HG03469 (cell line): ENCODE results near the gene LAMB1.
"Not testable (repeated sequence)": the region's sequence is repeated elsewhere in the genome, so short reads cannot be mapped to it uniquely, and the experiment has no call there.

Source experiments
- ATAC-seq: cut with Tn5 transposase; IDR thresholded peaks from one replicate; pipeline ENCODE4 v1.9.1; 2021; ENCODE audit warnings: mild to moderate bottlenecking, moderate library complexity, moderate number of reproducible peaks; ENCODE audit not compliant: unreplicated experiment

Gene LAMB1

DNA sequence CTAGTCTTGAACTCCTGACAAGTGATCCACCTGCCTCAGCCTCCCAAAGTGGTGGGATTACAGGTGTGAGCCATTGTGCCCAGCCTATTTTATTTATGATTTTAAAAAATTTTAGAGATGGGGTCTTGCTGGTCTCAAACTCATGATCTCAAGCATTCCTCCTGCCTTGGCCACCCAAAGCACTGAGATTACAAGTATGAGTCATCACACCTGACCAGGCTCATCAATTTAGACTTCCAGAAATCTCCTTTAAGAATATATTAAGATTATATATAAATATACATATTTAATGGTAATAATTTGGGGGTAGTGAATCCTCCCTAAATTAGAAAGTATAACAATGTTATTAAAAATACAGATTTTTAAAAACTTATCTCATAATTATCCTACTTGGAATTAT is 29.1 kb downstream of the LAMB1 start:
- ATAC-seq, result no peak

DNA sequence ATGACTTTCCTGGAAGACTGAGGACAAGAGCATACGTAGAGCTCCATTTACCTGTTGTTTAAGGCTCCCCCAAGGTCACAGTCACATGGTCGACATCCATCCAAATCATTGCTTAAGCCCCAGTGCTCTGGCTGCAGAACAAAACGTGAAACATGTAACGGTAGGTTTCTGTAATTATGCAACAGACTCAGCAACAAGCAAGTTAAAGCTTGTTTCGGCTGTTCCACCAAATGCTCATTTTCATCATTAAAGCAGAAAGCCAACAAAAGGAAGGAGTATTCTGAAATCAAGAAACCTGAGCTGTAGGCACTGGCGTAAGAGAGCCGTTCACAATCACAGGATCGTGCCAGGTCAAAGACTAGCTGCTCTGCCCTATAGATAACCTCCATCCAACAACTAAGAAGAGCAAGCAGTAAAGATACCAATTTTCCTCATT is 30.0 kb downstream of the LAMB1 start:
- ATAC-seq, result no peak

DNA sequence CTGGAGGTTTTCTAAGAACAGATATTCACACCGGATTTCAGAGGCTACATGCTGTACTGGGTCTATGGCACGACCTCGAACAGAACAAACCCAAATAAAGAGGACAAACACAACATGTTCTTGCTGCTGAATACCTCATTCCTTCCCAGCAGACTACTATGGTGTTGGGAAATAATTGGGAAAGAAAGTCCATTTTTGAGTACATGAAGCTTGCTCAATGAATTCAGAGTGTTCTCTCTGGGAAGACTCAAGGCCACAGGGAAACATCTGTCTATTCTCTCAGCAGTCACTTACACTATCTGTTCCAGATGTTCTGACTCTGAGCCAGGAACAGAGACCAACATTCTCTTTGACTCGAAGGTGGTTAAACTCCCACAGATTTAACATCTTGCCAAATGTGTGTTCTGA is 30.9 kb downstream of the LAMB1 start:
- no peak for ATAC-seq

DNA sequence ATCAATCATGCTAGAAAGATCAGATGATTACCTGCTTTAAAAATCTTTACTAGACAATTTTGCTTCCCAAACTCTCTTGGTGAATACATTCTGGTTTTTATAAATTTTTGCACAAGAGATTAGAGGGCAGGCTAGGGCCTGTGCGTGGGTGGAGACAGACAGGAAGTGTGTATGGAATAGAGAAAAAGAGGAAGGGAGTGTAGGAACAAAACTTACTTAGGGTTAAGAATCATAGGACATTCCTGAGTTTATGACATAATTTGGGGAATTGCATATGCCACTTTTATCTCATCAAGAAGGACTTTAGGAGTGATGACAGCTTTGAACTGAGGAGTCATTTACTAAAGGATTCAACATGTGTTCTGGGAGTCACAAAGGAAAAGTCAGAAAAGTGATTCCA is 31.3 kb downstream of the LAMB1 start:
- ATAC-seq, result no peak

DNA sequence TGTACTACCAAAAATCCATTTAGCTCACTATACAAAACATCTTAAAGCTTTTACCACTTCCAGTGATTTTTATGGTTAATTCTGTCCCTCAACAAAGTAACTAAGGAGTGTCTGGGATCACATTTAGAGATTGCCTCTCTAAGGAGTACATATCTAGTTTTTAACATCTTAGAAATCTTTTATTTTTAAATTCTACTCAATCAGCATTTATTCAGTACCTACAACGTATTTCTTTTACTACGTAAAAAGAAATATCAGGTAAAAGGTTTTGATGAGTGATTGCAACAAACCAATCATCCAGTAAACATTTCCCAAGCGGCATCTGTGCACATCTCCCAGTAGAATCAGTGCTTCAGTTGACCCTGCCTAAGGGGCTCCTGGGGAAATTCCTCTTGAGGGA is 31.9 kb downstream of the LAMB1 start:
- no peak for ATAC-seq

DNA sequence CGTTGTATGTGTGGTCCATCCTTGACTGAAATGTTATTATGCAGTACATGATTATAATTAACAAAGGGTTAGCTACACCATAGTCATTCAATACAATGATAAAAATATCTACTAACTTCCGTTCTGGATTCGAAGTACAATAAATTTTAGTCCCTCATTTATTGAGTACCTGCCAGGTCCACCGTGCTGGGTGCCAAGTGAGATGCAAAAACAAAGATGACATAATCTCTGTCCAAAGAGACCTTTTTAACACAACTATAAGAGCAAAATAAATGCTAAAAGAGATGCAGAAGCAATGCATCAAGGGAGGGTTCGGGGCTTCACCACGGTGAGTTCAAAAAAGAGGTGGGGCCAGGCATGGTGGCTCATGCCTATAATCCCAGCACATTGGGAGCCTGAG is 33.1 kb downstream of the LAMB1 start:
- ATAC-seq, result no peak

DNA sequence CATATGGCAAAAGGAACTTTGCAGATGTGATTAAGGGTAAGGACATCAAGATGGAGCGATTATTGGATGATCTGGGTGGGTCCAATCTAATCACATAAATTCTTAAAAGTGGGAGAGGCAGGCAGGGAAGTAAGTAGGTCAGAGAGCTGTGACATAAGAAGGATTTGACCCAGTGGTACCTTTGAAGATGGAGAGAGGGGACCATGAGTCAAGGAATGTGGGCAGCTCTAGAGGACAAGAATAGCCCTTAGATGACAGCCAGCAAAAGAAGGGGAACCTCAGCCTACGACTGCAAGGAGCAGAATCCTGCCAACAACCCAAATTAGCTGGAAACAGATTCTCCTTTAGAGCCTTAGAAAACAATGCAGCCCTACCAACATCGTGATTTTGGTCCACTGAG is 34.5 kb downstream of the LAMB1 start:
- no peak for ATAC-seq

DNA sequence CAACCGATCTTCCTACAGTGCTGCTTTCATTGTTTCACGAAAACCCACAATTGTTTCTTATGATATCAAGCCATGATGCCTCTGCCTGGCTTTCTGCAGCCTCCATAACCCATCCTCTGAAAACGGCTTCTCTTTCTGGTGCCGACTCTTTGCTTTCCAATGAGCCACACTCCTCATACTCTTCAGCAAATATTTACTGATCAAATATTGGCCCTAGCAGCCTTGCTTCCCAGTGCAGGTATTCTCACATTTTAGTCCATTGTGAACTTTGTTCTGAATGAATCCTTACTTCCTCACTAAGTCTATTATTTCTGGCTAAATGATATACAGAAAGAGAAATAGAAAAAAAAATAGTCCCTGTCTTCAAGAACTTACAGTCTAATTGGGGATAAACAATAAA is 35.5 kb downstream of the LAMB1 start:
- ATAC-seq, result no peak

DNA sequence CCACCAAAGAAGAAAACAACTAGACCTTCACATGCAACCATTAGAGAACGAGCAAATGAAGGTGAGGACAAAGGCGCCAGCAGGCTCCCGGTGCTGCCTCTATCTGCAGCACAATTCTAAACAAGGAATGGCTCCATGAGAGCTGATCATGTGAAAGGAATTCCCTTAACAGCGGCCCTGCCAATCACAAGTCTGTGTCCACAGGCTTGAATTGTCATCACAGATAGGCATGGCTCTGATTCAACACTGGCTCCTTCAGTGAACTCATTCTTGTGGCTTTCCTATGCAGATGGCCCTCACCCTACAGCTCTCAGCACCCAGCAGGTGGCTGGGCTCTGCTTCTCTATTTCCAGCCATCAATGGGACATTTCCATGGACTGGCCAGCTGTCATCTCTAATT is 36.2 kb downstream of the LAMB1 start:
- ATAC-seq, result no peak

DNA sequence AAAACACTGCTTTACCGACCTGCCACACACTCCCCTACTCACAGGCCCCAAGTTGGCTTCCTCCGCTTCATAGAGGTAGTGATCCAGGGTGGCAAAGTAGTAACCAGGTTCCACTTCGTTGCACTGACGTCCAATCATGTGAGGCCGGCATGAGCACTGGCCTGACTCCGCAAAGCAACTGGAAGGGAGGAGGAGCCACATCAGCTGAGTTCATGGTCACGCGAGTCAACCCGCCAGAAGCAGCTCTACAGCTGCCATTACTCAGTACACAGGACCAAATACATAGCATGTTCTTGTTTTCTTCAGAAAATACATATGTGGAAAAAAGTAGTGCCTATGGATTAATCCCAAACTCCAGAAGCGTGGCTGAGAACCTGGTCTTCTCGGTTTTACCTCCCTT is 38.5 kb downstream of the LAMB1 start:
- ATAC-seq, result no peak

DNA sequence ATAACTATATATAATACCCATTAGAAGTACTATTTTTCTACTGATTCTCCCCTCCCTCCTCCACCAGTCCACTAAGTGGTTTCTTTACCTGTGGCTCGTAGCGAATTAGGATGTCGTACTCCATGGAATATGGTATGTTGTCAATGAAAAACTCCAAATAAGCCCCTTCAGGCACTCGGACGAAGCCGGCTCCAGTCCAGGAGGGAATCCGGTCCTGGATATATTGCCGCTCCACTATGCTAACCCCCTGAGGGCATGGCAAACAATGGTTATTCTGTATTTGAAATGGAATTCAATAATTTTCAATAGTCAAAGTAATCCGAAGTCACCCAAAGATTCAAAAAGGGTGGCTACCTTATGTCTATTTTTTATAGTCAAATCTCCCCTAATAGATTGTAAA is 40.1 kb downstream of the LAMB1 start:
- ATAC-seq, result no peak

DNA sequence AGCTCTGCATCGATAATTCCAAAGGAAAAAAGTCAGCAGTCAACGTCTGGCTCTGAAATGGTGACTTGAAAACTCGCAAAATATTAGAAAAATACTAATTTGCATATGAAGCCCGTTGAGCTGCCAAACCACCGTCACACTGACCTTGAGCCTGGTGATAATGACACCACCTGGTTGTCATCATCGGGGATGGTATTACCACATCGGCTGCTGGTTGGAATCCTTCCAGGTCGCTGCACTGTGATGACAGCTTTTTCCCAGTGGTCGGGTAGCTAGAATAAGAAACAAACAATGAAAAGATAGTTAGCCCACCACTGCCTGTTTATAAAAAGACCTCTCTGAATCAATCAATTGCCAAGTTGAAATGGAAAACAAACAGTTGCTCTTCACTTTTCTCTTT is 41.6 kb downstream of the LAMB1 start:
- ATAC-seq, result no peak

DNA sequence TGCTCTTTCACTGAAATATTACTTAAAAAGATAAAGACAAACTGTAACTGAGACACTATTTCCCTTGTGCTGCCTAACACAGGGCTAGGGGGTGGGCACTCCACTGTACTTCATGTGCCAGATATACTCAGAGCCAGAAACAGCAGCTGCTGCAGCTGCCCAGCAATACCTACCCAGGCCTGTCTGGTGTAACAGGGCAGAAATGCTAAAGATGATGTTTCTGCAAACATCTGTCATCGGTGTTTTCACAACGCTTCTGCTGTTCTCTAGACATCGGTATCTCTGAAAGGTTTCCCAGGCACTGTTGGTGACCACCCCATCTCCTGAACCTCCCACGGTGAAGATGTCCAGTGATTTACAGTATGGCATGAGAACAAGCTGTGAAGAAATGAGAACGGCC is 42.7 kb downstream of the LAMB1 start:
- no peak for ATAC-seq

DNA sequence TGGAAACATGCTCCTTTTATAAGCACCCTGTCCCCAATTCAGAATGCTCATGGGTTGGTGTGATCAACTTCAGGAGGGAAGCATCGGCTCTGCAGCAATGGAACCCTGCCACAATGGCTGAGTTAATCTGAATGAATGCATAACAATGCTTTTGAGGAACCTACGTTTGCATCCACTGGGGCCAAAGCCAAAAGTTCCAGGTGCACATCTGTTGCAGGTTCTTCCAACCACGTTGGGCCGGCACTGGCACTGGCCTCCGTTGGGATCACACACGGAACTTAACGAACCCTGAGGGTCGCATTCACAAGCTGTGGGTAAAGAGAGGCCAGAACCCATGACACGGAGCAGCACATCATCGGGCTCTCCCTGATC is 43.4 kb downstream of the LAMB1 start:
- no peak for ATAC-seq

DNA sequence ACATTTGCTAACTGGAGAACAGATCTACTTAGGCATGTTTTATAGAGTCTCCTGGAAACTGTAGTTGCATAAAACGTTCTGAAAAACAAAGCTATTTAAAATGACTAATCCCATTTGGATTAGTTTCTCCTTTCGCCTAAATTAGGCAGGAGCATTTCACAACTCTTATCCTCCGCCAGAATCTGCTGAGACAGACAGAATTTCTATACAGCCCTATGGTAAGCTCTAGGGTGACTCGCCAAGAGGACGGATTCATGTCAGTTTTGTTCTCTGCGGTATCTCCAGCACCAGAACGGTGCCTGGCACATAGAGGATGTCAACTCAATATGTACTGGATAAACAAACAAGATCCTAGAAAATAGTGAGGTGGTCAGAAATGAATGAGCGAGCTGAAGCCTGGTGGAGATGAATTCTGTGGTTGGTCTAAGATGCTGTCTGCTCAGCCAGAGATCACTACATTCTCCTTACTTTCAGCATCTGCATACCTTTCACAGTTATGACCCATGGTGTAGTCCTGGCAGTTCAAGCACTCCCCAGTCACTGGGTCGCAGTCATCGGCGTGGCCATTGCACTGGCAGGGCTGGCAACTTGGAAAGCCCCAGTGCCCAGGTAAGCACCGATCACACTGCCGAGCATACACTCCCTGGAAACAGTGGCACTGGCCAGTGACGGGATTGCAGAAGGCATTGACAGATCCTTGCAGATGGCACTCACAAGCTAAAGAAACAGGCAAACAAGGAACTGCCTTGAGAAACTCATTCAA is 44.0 kb downstream of the LAMB1 start:
- ATAC-seq, result no peak

DNA sequence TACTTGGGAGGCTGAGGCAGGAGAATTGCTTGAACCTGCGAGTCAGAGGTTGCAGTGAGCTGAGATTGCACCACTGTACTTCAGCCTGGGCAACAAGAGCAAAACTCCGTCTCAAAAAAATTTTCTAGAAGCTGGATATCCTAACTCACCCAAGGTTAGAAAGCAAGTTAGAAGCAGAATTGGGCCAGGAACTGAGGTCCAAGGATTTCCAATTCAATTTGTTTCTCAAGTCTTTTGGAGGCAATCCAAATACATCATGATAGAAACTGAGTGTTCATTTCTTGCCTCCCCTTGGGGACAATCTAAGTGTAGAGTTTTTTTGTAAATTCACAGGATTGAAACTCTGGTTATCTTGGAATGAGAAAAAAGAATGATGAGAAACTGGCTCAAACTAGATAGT is 45.5 kb downstream of the LAMB1 start:
- ATAC-seq, result no peak

DNA sequence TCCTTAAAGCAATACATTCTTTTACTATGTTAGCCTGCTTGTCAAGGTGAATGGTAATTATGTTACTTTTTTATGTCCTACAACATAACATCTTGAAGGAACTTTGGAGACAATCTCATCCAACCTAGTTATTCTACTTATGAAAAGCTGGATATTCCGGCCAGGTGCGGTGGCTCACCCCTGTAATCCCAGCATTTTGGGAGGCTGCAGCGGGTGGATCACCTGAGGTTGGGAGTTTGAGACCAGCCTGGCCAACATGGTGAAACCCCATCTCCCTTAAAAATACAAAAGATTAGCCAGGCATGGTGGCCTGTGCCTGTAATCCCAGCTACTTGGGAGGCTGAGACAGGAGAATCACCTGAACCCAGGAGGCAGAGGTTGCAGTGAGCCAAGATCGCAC is 46.0 kb downstream of the LAMB1 start:
- not testable (repeated sequence) for ATAC-seq

DNA sequence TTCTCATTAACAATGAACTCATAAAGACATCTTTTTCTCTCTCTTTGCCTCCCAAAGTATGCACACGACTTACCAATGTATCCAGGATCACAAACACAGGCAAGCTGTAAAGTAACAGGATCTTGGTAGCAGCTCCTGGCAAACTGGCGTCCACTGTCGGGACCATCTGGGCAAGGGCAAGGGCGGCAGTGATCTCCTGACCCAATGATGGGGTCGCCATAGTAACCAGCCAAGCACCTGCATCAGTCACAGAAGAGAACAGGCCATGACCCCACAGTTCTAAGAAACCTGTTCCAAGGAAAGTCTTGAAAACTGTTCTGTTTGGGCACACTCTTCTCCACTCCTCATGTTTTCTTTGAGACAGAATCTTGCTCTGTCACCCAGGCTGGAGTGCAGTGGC is 47.6 kb downstream of the LAMB1 start:
- ATAC-seq, result no peak

DNA sequence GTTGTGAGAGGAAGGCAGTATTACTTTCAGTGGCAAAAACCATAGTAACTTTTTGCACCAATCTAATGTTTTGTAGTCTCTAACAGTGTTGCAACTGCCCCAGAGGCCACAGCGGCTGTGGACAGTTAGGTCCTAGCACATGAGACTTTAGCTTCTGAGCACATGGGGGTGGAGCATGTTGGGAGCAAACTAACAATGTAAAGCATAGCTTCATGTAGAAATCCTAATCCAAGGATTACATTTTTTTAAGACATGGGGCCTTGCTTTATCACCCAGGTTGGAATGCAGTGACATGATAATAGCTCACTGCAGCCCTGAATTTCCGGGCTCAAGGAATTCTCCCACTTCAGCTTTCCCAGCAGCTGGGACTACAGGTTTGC is 49.0 kb downstream of the LAMB1 start:
- no peak for ATAC-seq

DNA sequence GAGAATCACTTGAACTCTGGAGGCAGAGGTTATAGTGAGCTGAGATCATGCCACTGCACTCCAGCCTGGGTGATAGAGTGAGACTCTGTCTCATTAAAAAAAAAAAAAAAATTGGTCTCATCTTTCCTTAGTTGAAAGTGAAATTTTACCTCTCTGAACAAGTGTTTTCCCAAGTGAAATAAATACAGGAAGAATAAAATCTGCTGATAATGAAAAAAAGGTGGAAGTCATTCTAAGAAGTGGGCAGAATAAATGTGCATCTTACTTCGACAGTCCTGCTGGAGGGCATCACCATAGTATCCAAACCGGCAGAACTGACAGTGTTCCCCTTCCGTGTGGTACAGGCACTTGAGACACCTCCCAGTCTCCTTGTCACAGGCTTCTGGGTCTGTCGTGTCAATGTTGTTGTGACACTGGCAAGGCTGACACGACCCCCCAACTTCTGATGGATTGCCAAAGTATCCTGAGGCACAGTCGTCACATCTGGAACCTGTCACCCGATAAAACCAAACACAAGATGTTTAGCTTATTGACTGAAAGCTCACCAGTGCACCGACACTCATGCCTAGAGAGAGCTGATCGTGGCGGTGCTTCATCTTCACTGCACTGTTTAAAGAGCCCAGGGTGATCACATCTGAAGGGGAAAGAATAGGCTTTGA is 49.6 kb downstream of the LAMB1 start:
- ATAC-seq, result no peak

DNA sequence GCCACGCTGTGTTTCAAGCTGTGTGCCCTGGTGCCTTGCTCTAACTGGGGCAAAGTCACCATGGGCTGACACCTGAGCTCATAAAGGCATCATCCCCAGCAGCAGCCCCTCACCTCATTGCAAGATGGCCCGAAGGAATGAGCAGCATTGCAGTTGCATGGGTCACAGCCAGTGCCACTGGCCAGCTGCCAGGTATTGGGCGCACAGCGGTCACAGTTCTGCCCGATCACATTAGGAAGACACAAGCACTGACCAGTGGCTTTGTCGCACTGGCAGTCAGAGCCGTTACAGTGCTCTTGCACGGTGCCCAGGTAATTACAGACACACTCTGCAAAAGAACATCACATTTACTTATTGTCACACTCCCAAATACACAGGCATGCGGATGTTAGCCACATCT is 51.1 kb downstream of the LAMB1 start:
- ATAC-seq, result no peak

DNA sequence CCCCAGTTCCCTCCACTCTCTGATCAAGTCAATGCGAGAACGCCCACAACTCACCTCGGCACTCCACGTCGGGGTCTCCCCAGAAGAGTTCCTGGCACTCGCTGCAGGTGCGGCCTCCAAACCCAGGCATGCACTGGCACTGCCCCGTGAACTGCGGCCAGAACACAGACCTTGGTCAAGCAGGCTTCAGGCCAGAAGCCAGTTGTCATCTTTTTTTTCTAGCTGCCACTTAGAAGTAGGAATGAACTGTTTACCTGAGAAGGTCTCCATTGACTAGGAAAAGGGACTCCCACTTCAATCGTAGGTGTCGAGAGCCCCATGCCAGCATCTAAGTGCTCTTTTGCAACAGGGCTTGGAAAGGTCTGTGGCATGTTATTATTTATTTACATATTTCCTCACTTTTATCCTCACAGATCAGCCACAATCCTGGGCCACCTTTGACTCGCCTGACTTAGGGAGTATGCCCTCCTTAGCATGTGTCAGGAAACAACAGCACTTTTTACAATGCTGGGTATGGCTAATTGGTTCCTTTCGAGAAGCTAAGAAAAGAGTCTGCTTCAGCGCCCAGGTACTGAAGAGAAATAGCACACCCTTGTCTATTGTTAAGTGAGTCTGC is 51.7 kb downstream of the LAMB1 start:
- ATAC-seq, result no peak
